GM18951 (cell line): ENCODE data around the gene MBD3L4.
A peak's percentile ranks its signal among the peaks of the same experiment; 100 is the strongest.
"Not testable (repeated sequence)": the region's sequence is repeated elsewhere in the genome, so short reads cannot be mapped to it uniquely, and the experiment has no call there.

Source experiments
- POLR2A ChIP-seq: IDR thresholded peaks from 4 replicates; pipeline ENCODE4 v1.6.1; 2011; ENCODE audit warnings: mild to moderate bottlenecking; ENCODE audit not compliant: insufficient read length, insufficient read depth; ENCODE audit errors: extremely low read depth
- in situ Hi-C: fragments of 300-500 bp; cut with MboI; formaldehyde crosslinking; loops from one replicate; pipeline ENCODE4 v1.12.0; 2022; ENCODE audit warnings: low sequenced_read_pairs, mixed read lengths, inconsistent platforms; ENCODE audit not compliant: unreplicated experiment

The MBD3L4 gene

DNA sequence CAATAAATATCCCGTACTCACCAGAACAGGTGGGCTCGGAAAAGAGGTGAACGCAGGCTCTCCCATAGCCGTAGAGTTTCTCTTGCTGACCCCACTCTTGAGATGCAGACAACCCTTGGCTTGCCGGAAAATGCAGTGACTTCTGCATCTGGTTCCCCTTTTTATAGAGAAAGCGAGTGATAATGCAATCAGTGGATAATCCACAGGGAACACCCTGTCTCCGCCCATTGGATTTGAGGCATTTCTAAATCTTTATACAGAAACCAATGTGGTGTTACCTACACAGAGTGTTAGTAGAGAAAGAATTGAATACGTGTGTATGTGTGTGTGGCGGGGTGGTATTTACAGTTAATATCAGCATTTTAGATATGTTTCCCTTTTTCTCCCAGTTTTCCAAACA lies at the start of gene MBD3L4:
Gene MBD3L4 (minus strand): TSS at position 101 of the 400 bp plus-strand sequence. CDS start 35 bp downstream, at position 66.
- in situ Hi-C loops = not testable (repeated sequence)

DNA sequence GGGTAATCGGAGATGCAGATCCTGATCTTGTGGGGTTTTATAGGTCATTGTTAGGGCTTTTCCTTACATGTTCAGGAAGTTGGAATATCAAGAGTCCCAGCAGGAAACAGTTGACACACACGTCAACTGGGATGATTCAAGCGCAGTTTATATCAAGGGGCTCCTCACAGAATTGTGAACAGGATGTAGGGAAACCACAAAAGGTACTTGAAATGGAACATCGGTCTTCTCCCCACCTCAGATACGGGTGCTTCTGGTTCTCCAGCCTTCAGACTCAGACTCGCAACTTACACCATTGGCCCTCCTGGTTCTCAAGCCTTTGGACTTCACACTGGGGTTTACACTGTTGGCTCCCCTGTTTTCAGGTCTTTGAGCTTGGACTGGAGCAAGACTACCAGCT lies 49.0 kb upstream of the MBD3L4 start:
- TF ChIP-seq POLR2A = no peak
- in situ Hi-C loops = no loop called here

DNA sequence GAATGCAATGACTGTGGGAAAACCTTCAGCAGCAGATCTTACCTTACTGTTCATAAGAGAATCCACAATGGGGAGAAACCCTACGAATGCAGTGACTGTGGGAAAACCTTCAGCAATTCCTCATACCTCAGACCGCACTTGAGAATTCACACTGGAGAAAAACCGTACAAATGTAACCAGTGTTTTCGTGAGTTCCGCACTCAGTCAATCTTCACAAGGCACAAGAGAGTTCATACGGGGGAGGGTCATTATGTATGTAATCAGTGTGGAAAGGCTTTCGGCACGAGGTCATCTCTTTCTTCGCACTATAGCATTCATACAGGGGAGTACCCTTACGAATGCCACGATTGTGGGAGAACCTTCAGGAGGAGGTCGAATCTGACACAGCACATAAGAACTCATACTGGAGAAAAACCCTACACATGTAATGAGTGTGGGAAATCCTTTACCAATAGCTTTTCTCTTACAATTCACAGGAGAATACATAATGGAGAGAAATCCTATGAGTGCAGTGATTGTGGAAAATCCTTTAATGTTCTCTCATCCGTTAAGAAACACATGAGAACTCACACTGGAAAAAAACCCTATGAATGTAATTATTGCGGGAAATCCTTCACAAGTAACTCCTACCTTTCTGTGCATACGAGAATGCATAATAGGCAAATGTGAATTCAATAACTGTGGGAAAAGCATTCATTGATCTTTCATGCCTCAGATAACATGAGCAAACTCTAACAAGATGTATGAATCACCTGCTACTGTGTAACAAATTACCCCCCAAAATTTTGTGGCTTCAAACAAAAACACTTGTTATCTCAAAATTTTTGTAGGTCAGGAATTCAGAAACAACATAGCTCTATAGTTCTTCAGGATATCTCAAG lies 43.3 kb upstream of the MBD3L4 start:
- no peak for TF ChIP-seq POLR2A
- in situ Hi-C loops = no loop called here

DNA sequence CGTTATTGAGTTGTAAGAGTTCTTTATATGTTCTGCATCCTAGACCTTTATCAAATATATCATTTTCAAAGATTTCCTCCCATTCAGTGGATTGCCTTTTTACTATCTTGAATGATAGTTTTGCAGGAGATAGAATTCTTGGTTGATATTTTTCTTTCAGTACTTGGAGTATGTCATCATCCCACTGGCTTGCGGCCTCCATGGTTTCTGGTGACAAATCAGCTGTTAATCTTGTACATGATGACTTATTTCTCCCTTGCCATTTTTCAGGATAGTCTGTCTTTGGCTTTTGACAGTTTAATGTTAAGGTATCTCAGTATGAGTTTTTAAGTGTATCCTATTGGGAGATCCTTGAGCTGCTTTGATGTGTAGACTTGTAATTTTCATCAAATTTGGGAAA lies 38.0 kb upstream of the MBD3L4 start:
- in situ Hi-C loops = no loop called here
- TF ChIP-seq POLR2A = no peak

DNA sequence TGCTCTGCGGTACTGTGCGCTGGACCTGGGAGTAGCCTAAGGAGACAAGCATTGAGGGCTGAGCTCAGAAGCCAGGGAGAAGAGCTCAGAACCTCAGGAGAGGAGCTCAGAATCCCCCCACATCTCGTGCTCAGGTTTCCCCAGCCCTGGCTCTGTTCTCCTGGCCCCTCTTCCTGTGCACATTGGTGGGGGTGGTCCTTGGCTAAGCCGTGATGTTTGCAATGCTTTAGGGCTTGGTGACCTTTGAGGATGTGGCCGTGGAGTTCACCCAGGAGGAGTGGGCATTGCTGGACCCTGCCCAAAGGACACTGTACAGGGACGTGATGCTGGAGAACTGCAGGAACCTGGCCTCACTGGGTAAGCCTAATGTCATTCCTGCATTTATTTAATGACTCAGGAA lies 36.2 kb upstream of the MBD3L4 start:
- in situ Hi-C loops = no loop called here
- no peak for TF ChIP-seq POLR2A

DNA sequence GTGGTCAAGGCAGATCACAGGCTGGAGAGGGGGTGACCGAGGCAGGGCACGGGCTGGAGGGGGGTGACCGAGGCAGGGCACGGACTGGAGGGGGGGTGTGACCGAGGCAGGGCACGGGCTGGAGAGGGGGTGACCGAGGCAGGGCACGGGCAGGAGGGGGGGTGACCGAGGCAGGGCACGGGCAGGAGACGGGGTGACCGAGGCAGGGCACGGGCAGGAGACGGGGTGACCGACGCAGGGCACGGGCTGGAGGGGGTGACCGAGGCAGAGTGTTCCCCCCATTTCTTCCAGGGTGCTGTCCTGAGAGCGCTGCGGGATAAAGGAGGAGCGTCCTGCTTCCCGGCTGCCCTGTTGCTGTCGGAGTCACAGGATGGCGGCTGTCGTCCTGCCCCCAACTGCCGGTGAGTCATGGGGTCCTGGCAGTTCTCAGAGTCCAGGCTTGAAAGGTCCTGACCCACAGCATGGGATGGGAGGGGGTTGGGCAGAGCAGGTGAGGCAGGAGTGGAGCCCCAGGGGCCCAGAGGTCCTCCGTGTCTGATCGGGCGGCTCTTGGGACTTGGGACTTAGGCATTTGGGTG lies 34.8 kb upstream of the MBD3L4 start:
- TF ChIP-seq POLR2A = no peak
- in situ Hi-C loops = no loop called here

DNA sequence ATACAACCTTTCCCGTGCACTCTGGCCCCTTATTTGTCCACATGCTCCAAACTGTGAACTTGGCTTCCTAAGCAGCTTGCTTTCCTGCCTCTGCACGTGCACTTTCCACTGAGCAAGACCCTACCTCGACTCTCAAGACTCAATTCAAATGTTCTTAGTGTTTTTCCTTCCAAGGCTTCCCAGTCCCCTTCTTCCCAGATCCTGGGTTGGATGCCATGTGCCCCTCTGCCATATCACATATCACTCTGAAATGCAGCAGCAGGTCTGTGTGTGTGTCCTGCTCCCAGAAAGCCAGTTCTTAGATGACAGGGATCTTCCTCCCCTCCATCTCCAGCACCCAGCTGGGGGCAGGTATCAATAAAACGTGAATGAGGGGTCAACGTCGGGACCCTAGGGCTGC lies 32.6 kb upstream of the MBD3L4 start:
- in situ Hi-C loops = no loop called here
- no peak for TF ChIP-seq POLR2A

DNA sequence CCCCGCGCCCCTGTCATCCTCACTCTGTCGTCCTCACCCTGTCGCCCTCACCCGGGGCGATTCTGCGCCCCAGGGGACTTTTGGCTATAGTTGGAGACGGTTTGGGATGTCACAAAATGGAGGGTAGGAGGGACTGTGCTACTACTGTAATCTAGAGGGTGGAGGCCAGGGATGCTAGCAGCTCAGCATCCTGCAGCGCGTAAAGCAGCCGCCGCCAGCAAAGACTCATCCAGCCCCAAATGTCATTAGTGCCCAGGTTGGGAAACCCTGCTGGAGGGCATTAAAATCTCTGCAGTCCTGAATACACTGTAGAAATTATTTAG lies 29.9 kb upstream of the MBD3L4 start:
- in situ Hi-C loops = no loop called here
- TF ChIP-seq POLR2A = no peak

DNA sequence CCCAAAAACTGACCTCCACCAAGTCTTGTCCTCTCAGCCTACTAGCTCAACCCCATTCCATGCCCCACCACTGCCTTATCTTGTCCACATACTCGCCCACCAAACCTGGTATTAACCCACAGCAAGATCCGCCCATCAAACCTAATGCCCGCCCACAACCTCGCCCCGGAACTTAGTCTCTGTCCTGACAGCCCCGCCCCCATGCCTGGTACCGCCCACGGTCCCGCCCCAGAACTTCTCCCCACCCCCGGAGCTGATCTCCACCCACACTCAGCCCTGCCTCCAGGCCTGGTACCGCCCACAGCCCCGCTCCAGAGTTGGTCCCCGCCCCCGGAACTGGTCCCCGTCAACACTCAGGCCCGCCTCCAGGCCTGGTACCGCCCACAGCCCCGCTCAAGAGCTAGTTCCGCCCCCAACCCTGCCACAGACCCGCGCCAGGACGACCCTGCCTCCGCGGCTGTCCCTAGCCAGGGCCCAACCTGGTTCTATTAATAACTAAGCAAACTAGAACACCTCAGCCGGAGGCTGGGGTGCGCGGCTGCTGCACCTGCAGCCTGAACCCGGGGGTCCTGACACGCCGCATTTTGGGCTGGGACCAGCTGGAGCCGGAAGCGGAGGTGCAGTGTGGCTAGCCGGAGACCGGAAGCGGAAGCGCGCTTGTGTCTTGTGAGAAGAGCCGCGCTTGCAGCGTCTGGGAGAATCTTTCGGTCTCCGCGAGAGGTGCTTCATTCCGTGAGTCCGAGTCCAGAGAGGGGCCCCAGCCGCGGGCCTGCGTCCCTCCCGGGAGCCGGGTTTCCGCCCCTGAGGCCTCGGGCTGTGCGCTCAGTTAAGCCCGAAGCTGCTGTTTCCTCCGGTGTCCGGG lies 29.3 kb upstream of the MBD3L4 start, which contains the start of gene ZNF557:
Gene ZNF557 (plus strand): TSS at position 662 of the 862 bp plus-strand sequence. CDS start 5,372 bp downstream, outside the sequence.
- TF ChIP-seq POLR2A = peak; percentile 96
- in situ Hi-C loops = no loop called here

DNA sequence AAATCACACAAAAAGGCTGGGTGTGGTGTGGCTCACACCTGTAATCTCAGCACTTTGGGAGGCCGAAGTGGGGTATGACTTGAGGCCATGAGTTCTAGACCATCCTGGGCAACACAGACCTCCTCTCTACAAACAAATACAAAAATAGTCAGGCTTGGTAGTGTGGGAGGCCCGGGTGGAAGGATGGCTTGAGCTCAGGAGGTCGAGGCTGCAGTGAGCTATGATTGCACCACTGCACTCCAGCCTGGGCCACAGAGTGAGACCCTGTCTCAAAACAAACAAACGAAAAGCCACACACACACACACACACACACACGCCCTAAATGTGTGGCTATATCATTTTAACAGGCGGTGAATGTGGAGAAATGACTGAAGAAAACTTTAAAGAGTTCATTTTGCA lies 28.6 kb upstream of the MBD3L4 start:
- TF ChIP-seq POLR2A = no peak
- in situ Hi-C loops = no loop called here

DNA sequence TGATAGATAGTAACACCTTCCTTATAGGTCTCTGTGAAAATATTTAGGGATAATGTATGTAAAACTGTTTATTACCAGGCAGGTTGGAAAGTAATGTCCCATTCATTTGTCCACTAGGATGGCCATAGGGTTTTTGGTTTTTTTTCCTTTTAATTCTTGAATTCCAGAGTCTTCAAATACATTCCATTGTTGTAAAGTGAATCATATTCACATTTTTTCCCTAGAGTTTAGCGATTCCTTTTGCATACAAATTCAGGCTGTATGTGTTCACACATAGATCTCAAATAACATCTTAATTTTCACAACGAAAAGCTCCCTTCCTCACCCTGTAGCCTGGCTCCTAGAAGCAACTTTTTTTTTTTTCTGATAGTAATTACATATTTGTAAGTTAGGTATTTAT lies 27.7 kb upstream of the MBD3L4 start:
- no peak for TF ChIP-seq POLR2A
- in situ Hi-C loops = no loop called here

DNA sequence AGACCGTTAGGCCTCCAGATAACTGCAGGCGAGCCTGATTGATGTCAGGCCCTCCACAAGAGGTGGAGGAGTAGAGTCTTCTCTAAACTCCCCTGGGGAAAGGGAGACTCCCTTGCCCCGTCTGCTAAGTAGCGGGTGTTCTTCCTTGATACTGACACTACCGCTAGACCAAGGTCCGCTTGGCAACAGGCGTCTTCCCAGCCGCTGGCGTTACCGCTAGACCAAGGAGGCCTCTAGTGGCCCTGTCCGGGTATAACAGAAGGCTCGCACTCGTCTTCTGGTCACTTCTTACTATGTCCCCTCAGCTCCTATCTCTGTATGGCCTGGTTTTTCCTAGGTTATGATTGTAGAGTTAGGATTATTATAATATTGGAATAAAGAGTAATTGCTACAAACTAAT lies 27.1 kb upstream of the MBD3L4 start:
- in situ Hi-C loops = not testable (repeated sequence)

DNA sequence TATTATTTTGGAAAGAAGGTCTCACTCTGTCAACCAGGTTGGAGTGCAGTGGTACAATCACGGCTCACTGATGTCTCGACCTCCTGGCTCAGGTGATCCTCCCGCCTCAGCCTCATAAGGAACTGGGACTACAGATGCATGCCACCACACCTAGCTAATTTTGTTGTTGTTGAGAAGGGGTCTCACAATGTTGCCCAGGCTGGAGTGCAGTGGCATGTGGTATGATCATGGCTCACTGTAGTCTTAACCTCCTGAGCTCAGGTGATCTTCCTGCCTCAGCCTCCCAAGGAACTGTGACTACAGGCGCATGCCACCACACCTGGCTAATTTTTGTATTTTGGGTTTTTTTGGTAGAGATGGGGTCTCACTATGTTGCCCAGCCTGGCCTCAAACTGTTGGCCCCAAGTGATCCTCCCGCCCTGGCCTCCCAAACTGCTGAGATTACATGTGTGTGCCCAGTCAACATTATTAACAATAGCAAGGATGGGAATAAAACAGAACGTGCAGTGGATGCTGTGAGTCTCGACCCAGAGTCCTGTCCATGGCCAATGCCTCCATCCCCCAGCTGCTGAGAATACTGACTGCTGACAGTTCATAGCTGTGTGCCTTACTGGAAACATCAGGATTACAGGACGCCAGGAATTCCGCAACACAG lies 23.9 kb upstream of the MBD3L4 start:
- in situ Hi-C loops = no loop called here
- TF ChIP-seq POLR2A = no peak
